PFSK-1 (cell line): ENCODE data around the gene HSPA14.

Source experiments
- FOXP2 ChIP-seq: optimal IDR thresholded peaks from 2 replicates; pipeline ENCODE3; 2011; ENCODE audit warnings: borderline replicate concordance, control low read depth, inconsistent platforms; ENCODE audit not compliant: insufficient read depth; ENCODE audit errors: extremely low read length, extremely low read depth
- POLR2AphosphoS5 ChIP-seq: IDR thresholded peaks from 2 replicates; pipeline ENCODE4 v1.6.1; 2012; ENCODE audit warnings: low read depth, mild to moderate bottlenecking, control low read depth, low read length, moderate library complexity
- REST ChIP-seq, 2 experiments: IDR thresholded peaks; 2 replicates each; pipeline versions ENCODE4 v1.6.1 to v1.8.0; 2011 to 2012; ENCODE audit warnings: low read depth in 2 of 2, low read length in 2 of 2, control low read depth in 1 of 2, inconsistent platforms in 1 of 2, mild to moderate bottlenecking in 1 of 2, moderate library complexity in 1 of 2; ENCODE audit not compliant: insufficient read depth in 1 of 2
- SIN3A ChIP-seq: IDR thresholded peaks from 2 replicates; pipeline ENCODE4 v1.6.1; 2012; ENCODE audit warnings: mild to moderate bottlenecking, low read length, moderate library complexity, borderline replicate concordance; ENCODE audit not compliant: insufficient read depth
- TAF1 ChIP-seq: IDR thresholded peaks from 2 replicates; pipeline ENCODE4 v1.6.1; 2012; ENCODE audit warnings: low read length, control low read depth, borderline replicate concordance; ENCODE audit not compliant: insufficient read depth

- TF ChIP-seq SIN3A: no peak
- no peak for TF ChIP-seq POLR2AphosphoS5
- no peak for TF ChIP-seq FOXP2
- TF ChIP-seq REST (IDR thresholded peaks at IDR 0.05; ENCODE audit: insufficient read depth in 1 of 2, low read depth in 2 of 2, low read length in 2 of 2): no peak
- TF ChIP-seq TAF1: no peak
These were observed 71.0 kb downstream of the HSPA14 start for GRCh38 chr10:14909101-14909500.
